ENCODE measurements around the gene B4GALT2. TPM values are rescaled to one million over a fixed set of nuclear protein-coding genes. Genes with fewer than 3 reads are reported as not detected.

Gene B4GALT2
- total RNA-seq, 1 experiment from 2014 or later, result 76.4 TPM

DNA sequence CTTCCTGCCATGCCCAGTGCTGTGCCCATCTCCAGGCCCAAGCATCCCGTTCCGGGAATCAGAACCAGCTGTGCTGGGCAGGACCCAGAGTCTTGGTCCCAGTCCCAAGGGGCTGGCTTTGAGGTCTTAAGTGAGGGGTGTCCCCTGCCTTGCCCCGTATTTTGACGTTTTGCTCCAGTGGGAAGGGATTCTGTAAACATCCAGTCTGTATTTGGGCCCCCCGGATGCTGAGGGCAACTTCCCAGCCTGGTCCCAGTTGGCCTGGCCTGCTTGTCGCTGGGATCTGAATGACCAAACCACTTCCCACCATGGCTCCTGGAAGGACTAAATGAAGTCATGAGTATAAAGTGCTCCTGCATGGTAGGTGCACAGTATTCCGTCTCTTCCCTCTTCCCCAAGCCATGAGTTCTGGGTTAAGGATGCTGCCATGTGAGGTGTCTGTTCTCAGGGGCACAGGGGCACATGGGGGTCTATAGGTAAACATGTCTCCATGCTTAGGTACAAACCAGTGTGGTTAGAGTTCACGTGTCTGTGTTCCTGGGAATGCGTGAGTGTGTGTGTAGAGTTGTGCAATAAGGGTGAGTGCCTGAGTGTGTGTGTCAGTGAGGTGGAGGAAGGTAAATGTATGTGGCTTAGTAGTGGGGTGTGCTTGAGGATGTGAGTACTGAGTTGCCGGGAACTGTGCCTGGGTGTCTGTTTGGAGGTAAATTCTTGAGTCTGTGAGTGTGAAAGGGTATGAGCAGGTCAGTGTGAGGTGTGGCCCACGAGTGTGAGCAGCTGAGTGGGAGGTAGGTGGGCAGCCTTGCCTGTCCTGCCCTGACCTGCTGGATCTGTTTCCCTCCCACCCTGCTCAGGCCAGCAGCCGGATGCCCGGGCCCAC is 1.5 kb downstream of the B4GALT2 start:
- POLR2A ChIA-PET (ENCODE audit: low non-redundant PET), result no interaction called here
- Histone ChIP-seq H3K27me3 (replicated peaks; ENCODE audit: insufficient read depth, low read depth, low read length, poor library complexity) (no peaks in the 10 kb centered on the region), H3K4me1 (ENCODE audit: insufficient read depth, low read length, poor library complexity, severe bottlenecking) (peaks cover 26% of the 10 kb centered on the region), H3K27ac (ENCODE audit: low read depth, low read length, poor library complexity, severe bottlenecking) (peak overlapping the region; percentile 85), H3K4me3 (ENCODE audit: low read depth, low read length, poor library complexity, severe bottlenecking) (peak overlapping the region; percentile 65), H3K9me3 (ENCODE audit: low read depth, low read length, poor library complexity, severe bottlenecking) (no peaks in the 10 kb centered on the region), H3K36me3 (ENCODE audit: insufficient read depth, low read length, poor library complexity, severe bottlenecking) (peaks cover 35% of the 10 kb centered on the region)
- TF ChIP-seq, protein P1, sequence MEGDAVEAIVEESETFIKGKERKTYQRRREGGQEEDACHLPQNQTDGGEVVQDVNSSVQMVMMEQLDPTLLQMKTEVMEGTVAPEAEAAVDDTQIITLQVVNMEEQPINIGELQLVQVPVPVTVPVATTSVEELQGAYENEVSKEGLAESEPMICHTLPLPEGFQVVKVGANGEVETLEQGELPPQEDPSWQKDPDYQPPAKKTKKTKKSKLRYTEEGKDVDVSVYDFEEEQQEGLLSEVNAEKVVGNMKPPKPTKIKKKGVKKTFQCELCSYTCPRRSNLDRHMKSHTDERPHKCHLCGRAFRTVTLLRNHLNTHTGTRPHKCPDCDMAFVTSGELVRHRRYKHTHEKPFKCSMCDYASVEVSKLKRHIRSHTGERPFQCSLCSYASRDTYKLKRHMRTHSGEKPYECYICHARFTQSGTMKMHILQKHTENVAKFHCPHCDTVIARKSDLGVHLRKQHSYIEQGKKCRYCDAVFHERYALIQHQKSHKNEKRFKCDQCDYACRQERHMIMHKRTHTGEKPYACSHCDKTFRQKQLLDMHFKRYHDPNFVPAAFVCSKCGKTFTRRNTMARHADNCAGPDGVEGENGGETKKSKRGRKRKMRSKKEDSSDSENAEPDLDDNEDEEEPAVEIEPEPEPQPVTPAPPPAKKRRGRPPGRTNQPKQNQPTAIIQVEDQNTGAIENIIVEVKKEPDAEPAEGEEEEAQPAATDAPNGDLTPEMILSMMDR (conservative IDR thresholded peaks at IDR 0.05; ENCODE audit: low read depth, low read length), result no peak
- TF ChIP-seq EZH2 (IDR thresholded peaks at IDR 0.05; ENCODE audit: borderline replicate concordance, low read depth, low read length, poor library complexity, severe bottlenecking), result no peak
- TSS peak; percentile 12 for BruUV-seq (replicated peaks)
- intact Hi-C loops (cut with micrococcal nuclease; ENCODE audit: unreplicated experiment), result no loop called here
- no peak for DNase-seq (ENCODE audit: low spot score)
- CTCF ChIA-PET, result no interaction called here

DNA sequence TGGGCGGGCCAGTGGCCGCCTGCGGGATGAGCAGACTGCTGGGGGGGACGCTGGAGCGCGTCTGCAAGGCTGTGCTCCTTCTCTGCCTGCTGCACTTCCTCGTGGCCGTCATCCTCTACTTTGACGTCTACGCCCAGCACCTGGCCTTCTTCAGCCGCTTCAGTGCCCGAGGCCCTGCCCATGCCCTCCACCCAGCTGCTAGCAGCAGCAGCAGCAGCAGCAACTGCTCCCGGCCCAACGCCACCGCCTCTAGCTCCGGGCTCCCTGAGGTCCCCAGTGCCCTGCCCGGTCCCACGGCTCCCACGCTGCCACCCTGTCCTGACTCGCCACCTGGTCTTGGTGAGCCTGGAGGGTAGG is 2.1 kb downstream of the B4GALT2 start:
- Histone ChIP-seq H3K27me3 (replicated peaks; ENCODE audit: insufficient read depth, low read depth, low read length, poor library complexity) (no peaks in the 10 kb centered on the region), H3K36me3 (ENCODE audit: insufficient read depth, low read length, poor library complexity, severe bottlenecking) (peaks cover 39% of the 10 kb centered on the region), H3K4me1 (ENCODE audit: insufficient read depth, low read length, poor library complexity, severe bottlenecking) (peaks cover 22% of the 10 kb centered on the region), H3K27ac (ENCODE audit: low read depth, low read length, poor library complexity, severe bottlenecking) (no peak overlapping the region), H3K4me3 (ENCODE audit: low read depth, low read length, poor library complexity, severe bottlenecking) (peak overlapping the region; percentile 65), H3K9me3 (ENCODE audit: low read depth, low read length, poor library complexity, severe bottlenecking) (no peaks in the 10 kb centered on the region)
- CTCF ChIA-PET, result no interaction called here
- intact Hi-C loops (cut with micrococcal nuclease; ENCODE audit: unreplicated experiment), result no loop called here
- POLR2A ChIA-PET (ENCODE audit: low non-redundant PET), result no interaction called here
- DNase-seq (ENCODE audit: low spot score), result no peak
- no peak for TF ChIP-seq EZH2 (IDR thresholded peaks at IDR 0.05; ENCODE audit: borderline replicate concordance, low read depth, low read length, poor library complexity, severe bottlenecking)
- TF ChIP-seq, protein P1 (conservative IDR thresholded peaks at IDR 0.05; ENCODE audit: low read depth, low read length), result no peak
- no TSS peak for BruUV-seq (replicated peaks)

DNA sequence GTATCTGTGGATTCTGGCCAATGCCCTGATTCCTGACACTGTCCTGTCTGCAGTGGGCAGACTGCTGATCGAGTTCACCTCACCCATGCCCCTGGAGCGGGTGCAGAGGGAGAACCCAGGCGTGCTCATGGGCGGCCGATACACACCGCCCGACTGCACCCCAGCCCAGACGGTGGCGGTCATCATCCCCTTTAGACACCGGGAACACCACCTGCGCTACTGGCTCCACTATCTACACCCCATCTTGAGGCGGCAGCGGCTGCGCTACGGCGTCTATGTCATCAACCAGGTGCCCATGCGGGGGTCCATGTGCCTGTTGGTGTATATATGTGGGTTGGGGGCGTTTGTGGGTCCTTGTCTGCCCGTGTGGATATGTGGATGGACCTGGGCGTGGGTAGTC is 2.6 kb downstream of the B4GALT2 start:
- no peak for TF ChIP-seq EZH2 (IDR thresholded peaks at IDR 0.05; ENCODE audit: borderline replicate concordance, low read depth, low read length, poor library complexity, severe bottlenecking)
- TF ChIP-seq, protein P1 (conservative IDR thresholded peaks at IDR 0.05; ENCODE audit: low read depth, low read length), result no peak
- intact Hi-C loops (cut with micrococcal nuclease; ENCODE audit: unreplicated experiment), result no loop called here
- no peak overlapping the region for H3K4me3 ChIP-seq (ENCODE audit: low read depth, low read length, poor library complexity, severe bottlenecking)
- no peaks in the 10 kb centered on the region for H3K9me3 ChIP-seq (ENCODE audit: low read depth, low read length, poor library complexity, severe bottlenecking)
- peaks cover 17% of the 10 kb centered on the region for H3K4me1 ChIP-seq (ENCODE audit: insufficient read depth, low read length, poor library complexity, severe bottlenecking)
- BruUV-seq (replicated peaks), result no TSS peak
- DNase-seq (ENCODE audit: low spot score), result no peak
- CTCF ChIA-PET, result no interaction called here
- no peaks in the 10 kb centered on the region for H3K27me3 ChIP-seq (replicated peaks; ENCODE audit: insufficient read depth, low read depth, low read length, poor library complexity)
- POLR2A ChIA-PET (ENCODE audit: low non-redundant PET), result no interaction called here
- no peak overlapping the region for H3K27ac ChIP-seq (ENCODE audit: low read depth, low read length, poor library complexity, severe bottlenecking)
- peaks cover 38% of the 10 kb centered on the region for H3K36me3 ChIP-seq (ENCODE audit: insufficient read depth, low read length, poor library complexity, severe bottlenecking)
